ENCODE data around the gene LRP1.

The LRP1 gene

DNA sequence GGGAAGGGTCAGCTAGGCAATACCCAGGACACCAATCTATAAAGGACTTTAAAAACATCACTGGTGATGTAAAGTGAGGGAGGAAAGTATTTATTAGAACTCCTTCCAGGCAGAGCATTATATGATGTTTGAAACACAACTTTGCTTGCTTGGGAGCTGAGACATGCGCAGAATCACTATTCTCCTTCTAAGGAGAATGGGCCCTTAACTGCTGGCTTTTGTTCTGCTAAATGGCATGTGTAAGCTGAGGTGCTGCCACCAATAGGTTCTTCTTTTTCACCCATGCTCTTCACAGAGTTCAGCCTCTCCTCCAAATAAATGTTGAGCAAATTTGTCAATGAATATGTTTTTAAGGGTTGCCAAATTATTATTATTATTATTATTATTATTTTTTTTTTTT lies 118.8 kb downstream of the LRP1 start:
- no peak for DNase-seq (ENCODE audit: low read depth in 2 of 2, low spot score in 1 of 2)

- no peak for DNase-seq (ENCODE audit: low read depth in 2 of 2, low spot score in 1 of 2)
These were observed 120.9 kb downstream of the LRP1 start for GRCh38 chr12:57248934-57249742.

DNA sequence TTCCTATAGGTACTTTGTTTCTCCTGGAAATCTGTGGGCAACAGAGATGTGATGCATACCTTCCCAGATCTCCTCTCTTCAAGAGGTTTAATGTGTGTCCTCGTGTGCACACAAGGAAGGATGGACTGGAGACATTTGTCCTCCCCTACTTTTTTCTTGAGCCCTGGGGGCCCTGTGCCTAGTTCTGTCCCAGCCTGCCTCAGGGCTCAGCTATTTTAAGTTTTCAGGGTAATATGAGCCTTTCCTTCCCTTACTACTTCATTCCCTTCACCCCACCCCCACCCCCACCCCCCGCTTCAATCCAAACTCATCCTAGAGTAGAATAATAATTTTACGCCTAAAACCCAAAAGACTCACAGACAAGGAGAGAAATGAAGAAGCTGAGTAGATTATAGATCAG lies 122.3 kb downstream of the LRP1 start:
- DNase-seq (ENCODE audit: low read depth in 2 of 2, low spot score in 1 of 2) = no peak

- DNase-seq (ENCODE audit: low read depth in 2 of 2, low spot score in 1 of 2) = no peak
These were observed 122.7 kb downstream of the LRP1 start, which contains the start of gene STAC3 for GRCh38 chr12:57250956-57251355. Gene STAC3, minus strand, starts transcription at chr12:57251187. Its CDS starts 1,551 bp downstream, at chr12:57249636.

- no peak for DNase-seq (ENCODE audit: low read depth in 2 of 2, low spot score in 1 of 2)
These were observed 126.4 kb downstream of the LRP1 start for GRCh38 chr12:57254506-57255280.

DNA sequence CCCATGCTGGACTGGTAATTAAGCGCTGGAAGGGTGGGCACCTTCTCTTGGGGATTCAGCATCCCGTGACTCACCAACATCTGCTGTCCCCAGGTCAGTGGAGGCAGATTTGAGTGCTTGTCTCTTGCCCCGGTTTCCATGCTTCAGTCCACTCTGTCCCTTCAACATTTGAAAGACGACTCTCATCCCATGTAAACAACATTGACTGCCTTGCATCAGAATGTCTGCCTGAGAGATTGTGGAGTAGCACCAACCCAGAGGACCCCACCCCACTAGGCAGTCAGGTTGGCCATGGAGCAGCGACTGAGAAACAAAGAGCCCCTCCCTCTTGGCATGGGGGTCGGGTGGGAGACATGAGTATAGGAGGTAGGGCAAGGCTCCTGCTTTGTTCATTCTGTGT lies 127.6 kb downstream of the LRP1 start:
- DNase-seq (ENCODE audit: low read depth in 2 of 2, low spot score in 1 of 2) = no peak

DNA sequence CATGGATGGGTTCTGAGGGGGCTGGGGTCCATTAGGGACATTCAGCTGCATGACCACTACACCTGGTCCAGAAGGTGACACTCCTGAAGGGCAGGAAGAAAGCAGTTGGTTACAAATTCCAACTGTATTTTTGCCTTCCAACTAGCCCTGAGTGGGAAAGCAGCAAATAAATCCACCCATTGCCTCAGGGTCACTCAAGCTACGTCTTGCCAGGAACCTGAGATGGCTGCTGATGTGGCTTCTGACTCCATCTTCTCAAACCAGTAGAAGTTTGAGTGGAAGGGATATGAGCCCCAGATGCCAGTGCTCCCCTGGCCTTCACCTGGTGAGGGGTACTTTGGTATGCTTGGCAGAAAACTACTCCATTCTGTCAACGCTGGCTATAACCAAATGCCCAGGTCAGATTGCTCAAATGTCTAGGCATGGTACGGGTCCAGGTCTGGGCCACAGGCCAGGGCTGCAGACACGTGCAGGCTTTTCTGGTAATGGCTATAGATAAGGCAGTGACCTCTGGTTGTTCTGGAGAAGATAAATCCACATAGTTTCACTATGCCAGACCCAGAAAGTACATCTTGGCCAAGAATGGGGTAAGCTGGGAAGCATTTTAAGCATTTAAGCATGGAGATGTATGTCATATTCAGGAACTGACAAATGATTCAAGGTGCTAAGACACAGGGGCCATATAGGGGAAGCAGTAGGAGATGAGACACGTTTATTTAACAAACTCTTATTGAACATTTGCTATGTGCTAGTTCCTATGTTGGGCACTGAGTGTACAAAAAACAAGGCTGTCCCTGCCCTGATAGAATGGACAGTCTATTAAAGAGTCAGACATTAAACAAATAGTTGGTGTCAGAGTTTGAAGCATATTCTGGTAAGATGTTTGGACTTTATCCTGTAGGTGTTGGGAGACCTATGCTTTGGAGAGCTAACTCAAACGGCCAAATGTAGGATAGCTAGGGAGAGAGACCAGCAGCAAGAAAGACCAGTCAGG lies 131.0 kb downstream of the LRP1 start:
- DNase-seq (ENCODE audit: low read depth in 2 of 2, low spot score in 1 of 2) = no peak

DNA sequence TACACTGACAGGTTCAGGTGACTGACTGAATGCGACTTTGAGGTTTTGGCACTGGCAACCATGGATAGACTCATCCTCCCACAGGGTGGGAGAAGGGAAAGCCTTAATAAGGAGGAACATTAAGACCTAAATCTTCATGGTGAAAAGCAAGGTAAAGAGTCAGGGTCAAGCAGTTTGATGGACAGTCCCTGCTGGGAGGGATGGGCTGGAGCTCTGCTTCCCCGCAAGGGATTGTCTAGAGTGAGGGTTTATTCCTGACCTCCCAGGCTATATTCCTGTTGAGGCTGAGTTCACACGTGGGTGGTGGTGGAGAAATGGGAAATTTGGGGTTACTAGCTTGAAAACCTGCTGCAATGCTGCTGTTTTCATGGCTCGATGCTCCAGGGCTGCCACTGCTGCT lies 132.1 kb downstream of the LRP1 start:
- DNase-seq (ENCODE audit: low read depth in 2 of 2, low spot score in 1 of 2) = no peak

GRCh38 chr12:57261428-57261865 lies 133.2 kb downstream of the LRP1 start:
- no peak for DNase-seq (ENCODE audit: low read depth in 2 of 2, low spot score in 1 of 2)

GRCh38 chr12:57262126-57262822 lies 134.0 kb downstream of the LRP1 start:
- DNase-seq (ENCODE audit: low read depth in 2 of 2, low spot score in 1 of 2) = no peak
